Measurements from ENCODE around the gene UBAC2.

Gene UBAC2

DNA sequence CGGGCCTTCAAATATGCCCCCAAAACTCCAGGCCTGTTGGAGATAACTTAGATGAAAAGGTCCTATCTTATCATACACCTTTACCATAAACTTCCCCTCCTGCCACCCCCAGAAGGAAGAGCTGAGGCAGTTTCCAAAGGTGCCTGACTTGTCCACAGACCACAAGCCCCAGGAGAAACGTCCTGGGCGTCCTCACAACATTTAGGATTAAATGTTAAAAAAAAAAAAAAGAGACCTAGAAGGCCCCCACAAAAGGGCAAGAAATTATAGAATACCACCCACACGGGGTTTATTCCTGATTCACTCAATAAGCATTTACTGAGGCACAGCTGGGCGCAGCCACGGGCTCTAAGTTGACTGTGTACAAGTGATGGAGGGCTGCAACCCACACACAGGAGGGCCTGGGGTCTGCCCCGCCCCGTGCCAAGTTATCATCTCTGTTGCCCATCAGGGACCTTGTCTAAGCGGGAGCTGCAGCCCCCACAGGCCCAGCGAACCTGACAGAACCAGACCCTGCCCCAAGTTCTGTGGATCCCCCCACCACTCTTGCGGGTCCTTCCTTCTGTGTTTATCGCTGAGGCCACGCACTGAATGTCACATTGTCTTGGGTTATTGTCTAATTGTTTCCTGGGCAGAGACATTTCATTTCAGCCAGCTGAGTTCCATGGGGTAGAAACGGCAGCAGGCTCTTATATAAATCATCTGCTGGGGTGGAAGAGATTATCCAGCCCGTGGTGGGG lies 217.6 kb downstream of the UBAC2 start:
- TF ChIP-seq, protein P1, sequence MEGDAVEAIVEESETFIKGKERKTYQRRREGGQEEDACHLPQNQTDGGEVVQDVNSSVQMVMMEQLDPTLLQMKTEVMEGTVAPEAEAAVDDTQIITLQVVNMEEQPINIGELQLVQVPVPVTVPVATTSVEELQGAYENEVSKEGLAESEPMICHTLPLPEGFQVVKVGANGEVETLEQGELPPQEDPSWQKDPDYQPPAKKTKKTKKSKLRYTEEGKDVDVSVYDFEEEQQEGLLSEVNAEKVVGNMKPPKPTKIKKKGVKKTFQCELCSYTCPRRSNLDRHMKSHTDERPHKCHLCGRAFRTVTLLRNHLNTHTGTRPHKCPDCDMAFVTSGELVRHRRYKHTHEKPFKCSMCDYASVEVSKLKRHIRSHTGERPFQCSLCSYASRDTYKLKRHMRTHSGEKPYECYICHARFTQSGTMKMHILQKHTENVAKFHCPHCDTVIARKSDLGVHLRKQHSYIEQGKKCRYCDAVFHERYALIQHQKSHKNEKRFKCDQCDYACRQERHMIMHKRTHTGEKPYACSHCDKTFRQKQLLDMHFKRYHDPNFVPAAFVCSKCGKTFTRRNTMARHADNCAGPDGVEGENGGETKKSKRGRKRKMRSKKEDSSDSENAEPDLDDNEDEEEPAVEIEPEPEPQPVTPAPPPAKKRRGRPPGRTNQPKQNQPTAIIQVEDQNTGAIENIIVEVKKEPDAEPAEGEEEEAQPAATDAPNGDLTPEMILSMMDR (IDR thresholded peaks at IDR 0.05; ENCODE audit: insufficient read depth, low read length, missing control alignments), result no peak
- ChIA-PET CTCF (interaction anchor here (1.0 to 1.2 kb wide), 3 partner anchors 11 to 18 kb away, joined by 3 to 6 read pairs (median 5); no protein-coding TSS in a partner anchor), POLR2A (no interaction called here)
- no peak for DNase-seq (ENCODE audit: low read depth, low spot score)
- H3K4me3 ChIP-seq (ENCODE audit: low read depth, low read length), result no peak overlapping the region

DNA sequence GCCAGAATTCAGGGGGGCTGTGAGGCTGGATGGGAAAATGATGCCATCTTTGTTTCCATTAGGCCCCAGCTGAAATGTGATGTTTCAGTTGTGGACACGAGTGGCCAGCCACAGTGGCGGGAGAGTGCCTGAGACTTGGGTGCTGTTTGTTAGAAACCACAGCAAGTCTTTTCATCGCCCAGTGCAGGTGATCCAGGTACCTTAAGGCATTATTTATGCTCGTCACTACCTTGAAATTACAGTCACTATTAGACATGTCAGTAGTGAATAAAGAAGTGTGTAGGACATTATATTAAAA lies 218.1 kb downstream of the UBAC2 start:
- no peak overlapping the region for H3K4me3 ChIP-seq (ENCODE audit: low read depth, low read length)
- DNase-seq (ENCODE audit: low read depth, low spot score), result no peak
- TF ChIP-seq, protein P1 (IDR thresholded peaks at IDR 0.05; ENCODE audit: insufficient read depth, low read length, missing control alignments), result no peak
- POLR2A ChIA-PET, result no interaction called here
- CTCF ChIA-PET, result interaction anchor here (1.0 to 1.5 kb wide), 3 partner anchors 16 to 18 kb away, joined by 5 to 6 read pairs (median 6); no protein-coding TSS in a partner anchor

DNA sequence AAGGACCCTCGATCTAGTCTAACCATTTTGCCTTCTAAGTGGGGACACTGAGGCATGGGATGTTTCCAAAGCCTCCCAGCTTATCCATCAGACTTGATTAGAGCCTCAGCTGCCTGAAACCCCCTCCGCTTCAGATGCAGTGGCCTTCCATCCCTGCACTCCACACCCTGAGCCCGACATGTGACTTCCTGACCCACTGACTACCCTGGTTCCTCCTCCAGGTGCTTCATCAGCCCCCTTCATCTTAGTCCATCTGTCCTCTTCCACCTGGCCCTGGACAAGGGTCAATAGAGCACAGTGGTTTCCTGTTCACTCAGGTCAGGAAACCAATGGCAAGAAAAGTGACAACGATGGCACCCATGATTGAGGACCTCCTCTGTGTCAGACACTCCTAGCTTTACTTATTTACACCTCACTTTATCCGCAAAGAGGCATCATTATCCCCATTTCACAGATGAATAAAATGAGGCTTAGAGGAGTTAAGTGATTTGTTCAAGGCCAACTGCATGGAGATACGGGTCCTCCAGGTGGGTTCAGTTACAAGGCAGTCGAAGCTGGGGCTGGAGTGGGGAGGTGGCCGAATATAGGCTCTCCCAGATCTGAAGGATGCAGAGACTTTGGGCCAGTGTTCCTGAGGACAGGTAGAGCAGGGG lies 219.1 kb downstream of the UBAC2 start:
- POLR2A ChIA-PET, result no interaction called here

DNA sequence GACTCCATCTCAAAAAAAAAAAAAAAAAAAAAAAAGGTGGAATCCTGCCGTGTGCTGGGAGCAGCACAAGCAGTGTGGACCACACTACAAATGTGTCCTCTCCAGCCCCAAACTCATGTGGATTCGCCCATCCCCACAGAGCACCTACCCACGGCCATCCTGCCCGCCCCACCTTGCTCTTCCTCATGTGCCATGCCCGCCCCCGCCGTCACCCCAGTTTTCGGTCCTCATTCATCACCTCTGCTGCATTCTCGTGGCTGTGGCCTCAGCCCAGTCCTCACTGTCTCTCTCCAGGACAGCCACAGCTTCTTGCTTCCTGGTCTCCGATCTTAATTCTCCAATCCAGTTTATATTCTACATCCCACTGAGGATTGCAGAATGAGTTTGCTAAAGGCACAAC lies 220.6 kb downstream of the UBAC2 start:
- CTCF ChIA-PET, result interaction anchor here (6.2 kb wide), 1 partner anchor 14 kb away, joined by 60 read pairs; no protein-coding TSS in a partner anchor
- POLR2A ChIA-PET, result no interaction called here
- no peak for DNase-seq (ENCODE audit: low read depth, low spot score)
- TF ChIP-seq, protein P1 (IDR thresholded peaks at IDR 0.05; ENCODE audit: insufficient read depth, low read length, missing control alignments), result no peak
- H3K4me3 ChIP-seq (ENCODE audit: low read depth, low read length), result no peak overlapping the region

More for the DNA sequence above, 219.1 kb downstream of the UBAC2 start:
- no peak for DNase-seq (ENCODE audit: low read depth, low spot score)
- no peak overlapping the region for H3K4me3 ChIP-seq (ENCODE audit: low read depth, low read length)
- CTCF ChIA-PET, result interaction anchor here (0.8 to 1.5 kb wide), 3 partner anchors 15 to 243 kb away, joined by 3 to 6 read pairs (median 4); no protein-coding TSS in a partner anchor
- TF ChIP-seq, protein P1 (IDR thresholded peaks at IDR 0.05; ENCODE audit: insufficient read depth, low read length, missing control alignments), result no peak

DNA sequence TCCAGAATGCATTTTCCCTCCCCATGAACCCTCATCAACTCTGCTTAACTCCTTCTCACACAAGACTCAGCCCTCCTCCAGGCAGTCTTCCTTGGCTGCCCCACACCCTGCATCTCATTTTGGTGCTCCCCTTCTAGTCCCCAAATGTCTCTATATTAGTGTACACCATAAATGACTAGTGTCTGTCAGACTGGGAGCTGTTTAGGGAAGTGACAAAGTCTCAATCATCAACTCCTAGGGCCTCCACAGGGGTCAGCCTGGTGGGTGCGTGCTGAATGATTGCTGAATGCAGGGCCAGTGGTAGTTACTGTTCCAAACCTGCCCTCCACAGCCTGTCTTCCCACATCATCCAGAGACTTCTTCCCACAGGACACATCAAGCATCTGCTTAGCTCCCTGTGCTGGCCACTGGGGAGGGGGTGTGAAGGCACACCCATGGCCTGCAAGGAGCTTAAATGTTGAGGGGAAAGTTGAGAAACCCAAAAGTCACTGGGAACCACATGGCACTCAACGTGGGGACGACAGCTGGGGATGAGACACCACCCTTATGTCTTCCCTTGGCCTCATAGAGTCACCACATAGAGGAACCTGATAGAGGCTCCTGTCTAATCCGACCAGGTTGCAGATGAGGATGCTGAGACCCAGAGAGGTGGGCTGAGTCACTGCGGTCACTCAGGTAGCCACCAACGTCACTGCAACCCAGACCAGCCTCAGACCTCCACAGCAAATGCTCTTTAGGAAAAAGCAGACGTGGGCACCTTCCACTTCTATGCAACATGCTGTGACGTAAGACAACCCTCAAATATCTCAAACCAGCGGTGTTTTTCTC lies 221.3 kb downstream of the UBAC2 start:
- no peak for DNase-seq (ENCODE audit: low read depth, low spot score)
- no peak overlapping the region for H3K4me3 ChIP-seq (ENCODE audit: low read depth, low read length)
- TF ChIP-seq, protein P1 (IDR thresholded peaks at IDR 0.05; ENCODE audit: insufficient read depth, low read length, missing control alignments), result no peak
- CTCF ChIA-PET, result interaction anchor here (1.1 to 6.2 kb wide), 2 partner anchors 14 to 153 kb away, joined by 3 to 60 read pairs; no protein-coding TSS in a partner anchor
- POLR2A ChIA-PET, result no interaction called here

Measured in AG04449 (cell line).